T follicular helper cell (primary cell): ENCODE data around the gene TRANK1.
A peak's percentile ranks its signal among the peaks of the same experiment; 100 is the strongest.

Experiments used
- DNase-seq: peaks from one replicate; pipeline ENCODE4 v3.0.0-alpha.2; 2020; ENCODE audit warnings: low read depth

TRANK1 gene

GRCh38 chr3:36843065-36844051 is 101.5 kb downstream of the TRANK1 start:
- peak; percentile 19 for DNase-seq

- DNase-seq = no peak
Observed at GRCh38 chr3:36842275-36842674, 102.6 kb downstream of the TRANK1 start.

DNA sequence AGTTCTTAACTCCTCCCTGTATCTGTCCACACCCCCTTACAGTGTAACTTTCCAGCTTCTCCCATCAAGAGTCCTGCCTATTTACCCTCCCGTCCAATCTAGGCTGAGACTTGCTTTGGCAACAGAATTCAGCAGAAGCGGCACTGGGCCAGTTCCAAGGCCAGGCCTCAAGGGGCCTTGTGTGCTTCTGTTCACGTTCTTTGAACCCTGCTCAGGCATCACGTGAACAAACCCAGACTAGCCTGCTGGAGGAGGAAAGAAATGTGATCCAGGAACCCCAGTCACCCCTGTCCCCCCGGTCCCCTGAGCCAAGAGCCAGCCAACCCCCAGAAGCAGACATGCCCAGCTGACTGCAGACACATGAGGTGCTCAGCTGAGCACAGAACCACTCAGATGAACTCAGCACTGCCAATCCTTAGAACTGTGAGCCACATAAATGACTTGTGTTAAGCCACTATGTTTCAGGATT is 104.4 kb downstream of the TRANK1 start:
- no peak for DNase-seq

- DNase-seq = no peak
Observed at GRCh38 chr3:36837089-36837488, 107.8 kb downstream of the TRANK1 start.

DNA sequence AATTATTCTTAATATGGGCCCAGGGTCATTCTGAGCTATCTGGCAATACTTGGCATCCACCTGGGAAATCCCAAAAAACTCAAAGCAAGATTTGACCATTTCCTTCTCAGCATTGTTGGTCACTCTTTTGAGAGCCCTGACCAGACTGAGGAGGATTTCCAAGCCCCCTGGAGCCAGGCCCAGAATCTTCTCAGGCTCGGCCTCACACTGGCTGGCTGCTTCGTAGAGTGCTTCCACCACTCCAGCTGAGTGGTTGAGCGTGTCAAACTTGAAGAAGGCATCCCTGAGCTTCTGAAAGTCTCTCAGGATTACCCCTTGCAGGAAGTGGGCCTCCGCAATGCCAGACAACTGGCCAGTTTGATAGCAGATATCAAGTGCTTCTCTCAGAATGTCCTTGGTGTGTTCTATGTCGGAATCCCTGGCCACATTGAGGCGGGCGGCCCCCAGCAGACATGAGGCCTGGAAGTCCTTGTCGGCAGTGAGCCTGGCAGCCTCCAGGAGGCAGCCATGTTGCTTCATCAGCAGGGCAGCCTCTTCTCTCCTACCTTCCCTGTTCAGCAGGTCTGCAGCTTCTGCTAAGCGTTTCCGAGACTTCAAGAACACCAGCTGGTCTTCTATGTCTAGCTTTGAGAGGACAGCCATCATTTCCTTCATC is 111.6 kb downstream of the TRANK1 start:
- no peak for DNase-seq

DNA sequence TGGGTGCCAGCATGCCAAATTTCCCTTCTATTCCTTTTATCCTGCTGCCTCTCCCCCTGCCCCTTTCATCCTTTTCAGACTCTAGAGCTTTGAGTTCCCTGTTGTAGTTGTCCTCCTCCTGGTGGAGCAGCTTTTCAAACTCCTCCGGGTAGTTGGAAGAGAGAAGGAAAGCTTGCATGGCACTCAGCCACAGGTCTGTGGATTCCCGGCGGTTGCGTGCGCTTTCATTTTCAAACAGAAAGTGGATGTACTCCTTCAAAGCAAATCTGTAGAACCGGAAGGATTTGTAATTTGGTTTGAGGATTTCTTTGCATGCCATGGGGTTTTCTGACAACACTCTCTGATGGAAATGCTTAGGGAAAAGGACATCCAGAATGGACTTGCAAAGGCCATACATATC is 112.4 kb downstream of the TRANK1 start:
- no peak for DNase-seq

- DNase-seq = no peak
Observed at GRCh38 chr3:36827133-36827532, 117.7 kb downstream of the TRANK1 start.

DNA sequence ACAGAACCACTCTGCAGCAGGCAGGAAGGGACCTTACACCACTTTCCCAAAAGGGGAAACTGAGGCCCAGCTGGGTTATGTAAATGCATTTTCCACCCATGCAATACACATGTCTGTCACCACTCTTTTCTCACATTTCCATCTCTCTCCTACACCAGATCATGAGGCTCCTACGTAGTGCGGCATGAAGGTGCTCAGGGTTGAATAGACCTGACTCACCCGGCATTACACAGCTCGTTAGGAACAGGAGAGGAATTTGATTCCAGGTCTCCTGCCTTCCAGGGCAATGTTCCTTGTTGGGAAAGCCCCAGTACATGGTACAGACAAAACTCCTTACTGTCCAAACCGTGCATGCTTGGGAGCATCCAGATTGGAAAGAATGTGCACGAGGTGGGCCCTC is 118.6 kb downstream of the TRANK1 start:
- no peak for DNase-seq

DNA sequence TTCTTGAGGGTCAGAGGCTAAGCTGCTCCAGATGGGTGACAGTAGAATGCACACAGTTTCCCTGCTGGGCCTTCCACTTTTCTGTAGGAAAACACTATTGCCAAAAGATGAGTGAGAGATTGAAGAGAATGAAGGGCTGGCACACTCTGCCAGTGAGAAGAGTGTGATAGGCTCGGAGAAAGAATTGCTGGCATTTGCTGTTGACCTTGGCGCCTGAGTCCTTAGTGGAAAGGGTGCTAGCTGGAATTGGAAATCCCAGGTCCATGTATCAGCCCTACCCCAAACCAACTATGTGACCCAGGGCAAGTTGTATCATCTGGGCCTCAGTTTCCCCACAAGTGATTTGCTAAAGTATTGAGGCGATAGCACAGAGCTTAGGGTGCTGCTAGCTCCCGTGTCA is 120.4 kb downstream of the TRANK1 start:
- DNase-seq = no peak

- no peak for DNase-seq
Observed at GRCh38 chr3:36823806-36824205, 121.0 kb downstream of the TRANK1 start.

- DNase-seq = no peak
Observed at GRCh38 chr3:36820083-36820482, 124.8 kb downstream of the TRANK1 start.

DNA sequence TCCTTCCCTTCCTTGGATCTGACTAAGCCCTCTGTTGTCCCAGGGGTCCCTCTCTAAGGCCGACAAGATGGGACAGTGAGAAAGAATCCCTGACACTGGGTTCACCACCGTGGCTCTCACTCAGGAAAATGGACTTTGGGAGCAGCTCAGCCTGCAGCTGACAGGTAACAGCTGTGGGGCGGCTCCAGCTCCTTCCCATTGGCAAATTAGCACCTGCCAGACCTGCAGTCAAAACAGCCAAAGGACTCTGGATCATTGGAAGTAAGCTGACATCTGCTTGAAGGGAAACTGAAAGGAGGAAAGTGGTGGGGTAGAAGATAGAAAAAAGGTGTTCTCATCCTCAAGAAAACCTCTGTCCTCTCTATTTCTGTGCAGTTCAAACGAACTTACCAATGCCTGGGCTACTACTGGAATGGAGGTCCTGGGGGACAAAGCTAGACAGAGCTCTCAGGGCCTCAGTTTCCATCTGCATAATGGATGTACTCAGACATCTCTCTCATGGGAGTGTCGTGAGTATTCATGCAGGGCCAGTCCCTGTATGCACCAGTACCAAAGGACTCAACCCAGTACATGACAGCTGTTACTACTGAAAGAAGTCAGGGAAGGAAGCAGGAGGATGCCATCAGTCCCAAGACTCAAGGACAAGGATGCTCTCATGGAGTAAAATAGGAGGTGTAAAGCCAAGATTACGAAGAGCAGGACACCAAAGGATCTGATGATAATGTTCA is 126.9 kb downstream of the TRANK1 start:
- DNase-seq = no peak

DNA sequence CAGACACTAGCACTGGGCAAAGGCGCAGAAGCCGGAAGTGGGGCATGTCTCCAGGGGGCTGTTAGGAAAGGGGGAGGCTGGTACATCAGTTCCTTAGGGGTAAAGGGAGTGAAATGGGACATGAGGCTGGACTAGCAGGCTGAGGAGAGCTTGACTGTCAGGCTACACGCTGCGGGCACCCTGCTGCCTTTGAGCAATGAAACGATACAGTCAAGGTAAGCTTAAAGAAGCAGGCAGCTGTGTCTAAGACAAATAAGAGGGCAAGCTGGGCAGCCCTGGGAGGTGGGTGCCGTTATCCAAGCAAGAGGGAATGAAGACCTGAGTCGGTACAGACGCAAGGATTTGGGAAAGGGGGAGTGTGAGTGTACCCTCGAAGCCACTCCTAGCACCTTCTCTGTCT is 129.5 kb downstream of the TRANK1 start:
- no peak for DNase-seq

DNA sequence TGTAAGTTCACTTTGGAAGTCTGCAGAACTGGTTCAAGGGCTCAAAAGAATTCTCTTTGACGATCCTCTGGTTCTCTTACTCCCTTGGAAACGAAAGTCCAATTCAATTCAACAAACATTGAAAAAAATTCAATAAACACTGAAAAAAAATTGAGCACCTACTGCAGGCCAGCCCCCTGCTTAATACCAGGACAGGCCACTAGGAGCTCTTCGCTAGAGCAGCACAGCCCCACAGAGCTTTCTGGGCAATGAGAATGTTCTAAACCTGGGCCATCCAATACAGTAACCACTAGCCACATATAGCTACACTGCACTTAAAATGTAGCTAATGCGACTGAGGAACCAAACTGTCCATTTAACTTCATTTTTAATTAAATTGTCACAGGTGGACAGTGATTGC is 130.1 kb downstream of the TRANK1 start:
- DNase-seq = no peak

DNA sequence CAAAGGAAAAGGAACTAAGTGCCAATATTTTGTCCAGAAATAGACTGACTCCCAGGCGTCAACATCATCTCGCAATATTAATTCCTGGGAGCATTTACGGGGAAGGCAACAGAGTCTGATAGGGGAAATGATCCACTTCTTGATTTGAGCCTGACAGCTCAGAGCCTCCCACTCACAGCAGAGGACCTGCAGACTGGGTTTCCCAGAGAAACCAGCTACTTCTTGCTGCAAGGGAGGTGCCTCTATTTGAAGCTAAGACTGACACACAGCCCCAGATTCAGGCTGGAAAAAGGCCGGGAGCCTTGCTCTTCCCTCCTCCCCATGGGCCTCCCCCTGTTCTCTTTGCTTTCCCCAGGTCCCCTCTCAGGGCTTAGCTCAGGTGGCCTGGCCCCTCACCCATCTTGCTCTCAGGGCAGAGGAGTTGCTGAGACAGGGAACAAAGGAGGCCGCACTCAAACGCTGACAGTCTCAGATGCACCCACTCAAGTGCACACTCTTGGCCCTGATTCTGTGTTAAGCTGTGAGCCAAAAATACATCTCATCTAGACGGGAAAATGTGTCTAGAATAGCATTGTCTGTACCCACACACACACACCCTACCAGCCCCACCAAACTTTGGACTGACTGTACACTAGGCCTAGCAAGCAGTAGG is 130.7 kb downstream of the TRANK1 start:
- DNase-seq = no peak

- DNase-seq = no peak
Observed at GRCh38 chr3:36813305-36813704, 131.5 kb downstream of the TRANK1 start.

- DNase-seq = no peak
Observed at GRCh38 chr3:36812240-36812639, 132.6 kb downstream of the TRANK1 start.

DNA sequence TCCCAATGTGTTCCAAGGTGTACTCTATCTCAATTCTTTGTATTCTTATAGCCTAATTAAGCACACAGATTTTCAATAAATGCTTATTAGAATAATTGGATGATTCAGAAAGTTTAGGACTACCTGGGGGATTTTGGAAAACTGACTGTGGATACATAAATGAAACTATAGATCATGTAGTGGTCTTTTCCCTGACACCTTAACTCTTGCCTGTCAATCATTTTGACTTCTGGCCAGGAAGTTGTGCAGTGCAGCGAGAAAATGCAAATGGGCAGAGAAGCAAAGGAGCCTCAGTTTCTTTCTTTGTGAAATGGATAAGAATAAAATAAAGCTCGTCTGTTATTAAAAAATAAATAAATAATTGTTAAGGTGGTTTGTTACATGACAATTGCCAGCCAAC is 133.1 kb downstream of the TRANK1 start:
- no peak for DNase-seq

GRCh38 chr3:36804295-36805055 is 140.4 kb downstream of the TRANK1 start:
- DNase-seq = no peak

GRCh38 chr3:36803091-36803791 is 141.6 kb downstream of the TRANK1 start:
- no peak for DNase-seq
